PC-3 (cell line): Measurements from ENCODE around the gene SAP30BP.

Experiments
- CTCF ChIP-seq: fragments of 300-600 bp; sonication (generic); conservative IDR thresholded peaks from 2 replicates; pipeline ENCODE4 v1.5.1; 2017; ENCODE audit warnings: antibody characterized with exemption, low read depth, mild to moderate bottlenecking, low read length
- EZH2 ChIP-seq: fragments of 300-600 bp; sonication (generic); IDR thresholded peaks from one replicate; pipeline ENCODE4 v1.6.1; 2017; ENCODE audit warnings: antibody characterized with exemption, mild to moderate bottlenecking, low read length; ENCODE audit not compliant: unreplicated experiment
- EZH2phosphoT487 ChIP-seq: fragments of 300-600 bp; sonication (generic); IDR thresholded peaks from 2 replicates; pipeline ENCODE4 v1.6.1; 2018; ENCODE audit warnings: mild to moderate bottlenecking, antibody characterized with exemption, low read length, borderline replicate concordance

GRCh38 chr17:75740631-75741077, 73.5 kb downstream of the SAP30BP start:
- no peak for TF ChIP-seq CTCF
- TF ChIP-seq EZH2 = no peak
- no peak for TF ChIP-seq EZH2phosphoT487
